ENCODE data around the gene OR51E2.

- TF ChIP-seq EZH2 (IDR thresholded peaks at IDR 0.05; ENCODE audit: borderline replicate concordance, low read length), result no peak
- TF ChIP-seq CTCF (conservative IDR thresholded peaks at IDR 0.05 in 1 of 2, IDR thresholded peaks at IDR 0.05 in 1 of 2; ENCODE audit: extremely low read depth in 1 of 2, insufficient read depth in 1 of 2, low read depth in 1 of 2, low read length in 2 of 2), result no peak
Measured at GRCh38 chr11:4673781-4674180, 23.9 kb downstream of the OR51E2 start.
